HEK293T (cell line): ENCODE results near the gene ABCA3.

Experiments
- CTCF ChIA-PET: fragments of 350-600 bp; formaldehyde crosslinking; extraction: SDS; loops from one replicate; lab custom pipeline; 2021; ENCODE audit warnings: antibody characterized with exemption, inconsistent platforms; lab: Yijun Ruan, JAX
- POLR2A ChIA-PET: fragments of 350-600 bp; formaldehyde crosslinking; extraction: SDS; loops from one replicate; lab custom pipeline; 2020; ENCODE audit warnings: antibody characterized with exemption, inconsistent platforms; lab: Yijun Ruan, JAX
- DNase-seq: peaks from one replicate; pipeline ENCODE4 v3.0.0; 2012; ENCODE audit warnings: mixed read lengths; ENCODE audit errors: extremely low spot score
- ARNT ChIP-seq: fragments of 450-650 bp; IDR thresholded peaks from 2 replicates; pipeline ENCODE4 v1.6.1; 2017; ENCODE audit warnings: mild to moderate bottlenecking
- BHLHE40 ChIP-seq: fragments of 450-650 bp; IDR thresholded peaks from 2 replicates; pipeline ENCODE4 v1.6.1; 2016; ENCODE audit warnings: mild to moderate bottlenecking, moderate library complexity, borderline replicate concordance
- CTBP1 ChIP-seq: fragments of 450-650 bp; IDR thresholded peaks from 2 replicates; pipeline ENCODE4 v1.6.1; 2016; ENCODE audit warnings: borderline replicate concordance
- ELF4 ChIP-seq: fragments of 450-650 bp; IDR thresholded peaks from 2 replicates; pipeline ENCODE4 v1.6.1; 2017; ENCODE audit warnings: antibody characterized with exemption
- FOXA1 ChIP-seq: fragments of 450-650 bp; IDR thresholded peaks from 2 replicates; pipeline ENCODE4 v1.6.1; 2016; ENCODE audit warnings: mild to moderate bottlenecking
- FOXK2 ChIP-seq: fragments of 450-650 bp; IDR thresholded peaks from 2 replicates; pipeline ENCODE4 v1.6.1; 2016; ENCODE audit warnings: mild to moderate bottlenecking
- FOXM1 ChIP-seq: fragments of 450-650 bp; IDR thresholded peaks from 2 replicates; pipeline ENCODE4 v1.6.1; 2017; ENCODE audit warnings: mild to moderate bottlenecking, borderline replicate concordance
- HDGF ChIP-seq: fragments of 450-650 bp; IDR thresholded peaks from 2 replicates; pipeline ENCODE4 v1.6.1; 2017; ENCODE audit warnings: antibody characterized with exemption, borderline replicate concordance
- L3MBTL2 ChIP-seq: fragments of 450-650 bp; conservative IDR thresholded peaks from 2 replicates; pipeline ENCODE4 v1.6.1; 2016; ENCODE audit warnings: mild to moderate bottlenecking
- LEF1 ChIP-seq: fragments of 450-650 bp; IDR thresholded peaks from 2 replicates; pipeline ENCODE4 v1.6.1; 2017; ENCODE audit warnings: mild to moderate bottlenecking, borderline replicate concordance
- NFRKB ChIP-seq: fragments of 450-650 bp; IDR thresholded peaks from 2 replicates; pipeline ENCODE4 v1.6.1; 2016; ENCODE audit warnings: mild to moderate bottlenecking, moderate library complexity
- PKNOX1 ChIP-seq: fragments of 450-650 bp; IDR thresholded peaks from 2 replicates; pipeline ENCODE4 v1.6.1; 2016
- SP1 ChIP-seq: fragments of 450-650 bp; IDR thresholded peaks from 2 replicates; pipeline ENCODE4 v1.6.1; 2017
- SUZ12 ChIP-seq: fragments of 450-650 bp; IDR thresholded peaks from 2 replicates; pipeline ENCODE4 v1.6.1; 2016; ENCODE audit warnings: mild to moderate bottlenecking
- TARDBP ChIP-seq: fragments of 450-650 bp; IDR thresholded peaks from 2 replicates; pipeline ENCODE4 v1.6.1; 2016
- ZNF384 ChIP-seq: fragments of 450-650 bp; IDR thresholded peaks from 2 replicates; pipeline ENCODE4 v1.6.1; 2016

The ABCA3 gene

DNA sequence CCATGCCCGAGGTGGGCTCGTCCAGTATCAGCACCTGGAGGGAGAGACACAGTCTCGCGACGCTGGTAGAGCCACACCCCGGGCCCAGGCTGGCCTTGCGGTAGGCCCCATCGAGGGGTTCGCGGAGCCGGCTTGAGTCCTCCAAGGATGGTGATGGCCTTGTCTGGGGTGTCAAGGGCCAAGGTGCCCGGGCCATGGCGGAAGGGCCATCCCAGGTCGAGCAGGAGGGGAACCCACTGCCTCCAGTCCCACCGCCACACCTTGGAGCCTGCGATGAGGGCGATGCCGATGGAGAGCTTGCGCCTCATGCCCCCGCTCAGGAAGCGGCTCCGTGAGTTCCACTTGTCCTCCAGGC, 43.0 kb downstream of the ABCA3 start:
- POLR2A ChIA-PET, result no interaction called here
- TF ChIP-seq SP1 (no peak), ELF4 (no peak), HDGF (no peak), SUZ12 (no peak), NFRKB (no peak), BHLHE40 (no peak), L3MBTL2 (no peak), PKNOX1 (no peak), FOXA1 (no peak), LEF1 (no peak)
- CTCF ChIA-PET, result no interaction called here

GRCh38 chr16:2296661-2297505, 43.6 kb downstream of the ABCA3 start:
- TF ChIP-seq FOXK2 (no peak), ELF4 (no peak), SP1 (no peak), BHLHE40 (no peak), HDGF (no peak), FOXA1 (no peak), LEF1 (no peak), SUZ12 (no peak), ARNT (no peak), PKNOX1 (no peak), CTBP1 (no peak), FOXM1 (no peak), ZNF384 (no peak)
- peak; percentile 38 for DNase-seq
- CTCF ChIA-PET, result interaction anchor here (0.6 to 0.7 kb wide), 2 partner anchors 33 to 45 kb away, joined by 3 read pairs; partner anchors contain the start of gene ECI1
- POLR2A ChIA-PET, result no interaction called here

More for the DNA sequence above, 43.0 kb downstream of the ABCA3 start:
- DNase-seq, result no peak

DNA sequence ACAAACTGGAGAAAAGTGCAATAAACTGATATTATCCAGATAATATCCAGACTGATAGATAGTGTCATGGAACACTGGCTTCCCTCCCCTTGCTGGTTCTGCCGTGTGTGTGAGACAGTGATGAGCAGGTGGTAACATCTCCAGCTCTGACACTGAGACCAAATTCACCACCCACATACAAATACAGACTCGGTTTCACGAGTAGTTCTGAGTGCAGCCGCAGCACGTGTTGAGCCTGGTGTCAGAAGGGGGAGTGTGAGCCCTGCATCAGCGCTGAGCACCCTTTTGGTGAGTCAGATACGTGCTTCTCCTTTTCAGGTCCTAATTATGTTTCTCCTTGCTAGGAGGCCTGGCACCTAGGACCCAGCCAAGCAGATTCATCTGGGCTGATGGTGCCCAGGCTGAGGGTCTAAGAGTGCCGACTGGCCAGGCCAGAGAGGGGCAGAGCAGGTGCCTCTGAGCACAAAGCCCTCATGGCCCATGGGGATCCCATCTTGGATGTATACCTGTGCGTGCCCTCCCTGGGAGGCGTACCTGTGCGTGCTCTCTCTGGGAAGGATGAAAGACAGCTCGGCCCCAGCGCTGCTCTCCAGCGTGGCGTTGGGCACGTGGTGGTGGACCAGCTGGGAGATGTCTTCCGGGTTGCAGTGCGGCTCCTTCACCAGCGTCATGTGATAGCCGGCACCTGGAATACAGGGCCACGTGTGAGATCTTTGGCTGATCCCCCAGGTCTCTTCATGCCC, 45.3 kb downstream of the ABCA3 start:
- ChIA-PET POLR2A (no interaction called here), CTCF (no interaction called here)
- no peak for TF ChIP-seq NFRKB
- no peak for TF ChIP-seq L3MBTL2
- TF ChIP-seq SUZ12, result no peak
- TF ChIP-seq FOXM1, result no peak
- TF ChIP-seq TARDBP, result no peak
- TF ChIP-seq FOXK2, result no peak
- no peak for TF ChIP-seq ZNF384
- no peak for TF ChIP-seq LEF1
- no peak for TF ChIP-seq ARNT
- DNase-seq, result no peak

DNA sequence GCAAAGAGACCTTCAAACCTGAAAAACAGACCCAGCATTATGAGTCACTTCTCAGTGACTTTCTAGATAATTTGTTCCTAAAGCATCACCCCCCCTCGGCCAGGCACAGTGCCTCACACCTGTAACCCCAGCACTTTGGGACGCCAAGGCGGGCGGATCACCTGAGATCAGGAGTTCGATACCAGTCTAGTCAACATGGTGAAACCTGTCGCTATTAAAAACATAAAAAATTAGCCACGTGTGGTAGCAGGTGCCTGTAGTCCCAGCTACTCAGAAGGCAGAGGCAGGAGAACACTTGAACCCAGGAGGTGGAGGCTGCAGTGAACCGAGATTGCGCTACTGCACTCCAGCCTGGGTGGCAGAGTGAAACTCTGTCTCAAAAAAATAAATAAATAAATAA, 48.3 kb downstream of the ABCA3 start:
- ChIA-PET CTCF (no interaction called here), POLR2A (no interaction called here)
- DNase-seq, result no peak
- TF ChIP-seq TARDBP, result no peak
- no peak for TF ChIP-seq ELF4
- TF ChIP-seq NFRKB, result no peak
- no peak for TF ChIP-seq ARNT

DNA sequence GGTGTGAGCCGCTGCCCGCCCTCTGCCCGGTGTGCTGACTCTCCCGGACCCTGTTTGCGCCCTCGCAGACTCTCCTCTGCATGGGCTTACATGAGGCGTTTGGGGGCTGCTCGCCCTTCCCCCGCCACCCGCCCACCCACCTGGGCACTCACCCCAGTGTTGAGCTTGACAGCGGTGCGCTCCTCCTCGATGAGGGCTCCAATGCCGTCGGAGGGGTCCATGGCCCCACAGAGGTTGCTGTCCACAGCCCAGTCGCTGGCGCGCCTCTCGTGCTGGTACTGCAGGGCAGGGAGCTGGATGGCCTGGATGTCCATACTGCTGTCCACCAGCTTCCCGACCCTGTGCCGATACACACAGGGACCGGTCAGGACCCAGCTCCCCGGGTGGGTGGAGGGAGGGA, 51.2 kb downstream of the ABCA3 start:
- CTCF ChIA-PET, result no interaction called here
- POLR2A ChIA-PET, result interaction anchor here (1.6 to 1.8 kb wide), 2 partner anchors 10 to 21 kb away, joined by 4 to 5 read pairs; no protein-coding TSS in a partner anchor
- no peak for DNase-seq
- TF ChIP-seq SUZ12 (no peak), NFRKB (no peak), FOXK2 (no peak), L3MBTL2 (no peak), FOXA1 (no peak), TARDBP (no peak), CTBP1 (no peak), PKNOX1 (no peak)

GRCh38 chr16:2288726-2289125, 51.8 kb downstream of the ABCA3 start:
- ChIA-PET CTCF (no interaction called here), POLR2A (interaction anchor here (1.6 to 1.8 kb wide), 2 partner anchors 10 to 20 kb away, joined by 4 to 5 read pairs; no protein-coding TSS in a partner anchor)
- TF ChIP-seq CTBP1, result no peak
- TF ChIP-seq L3MBTL2, result no peak
- no peak for TF ChIP-seq FOXK2
- no peak for TF ChIP-seq FOXM1
- TF ChIP-seq FOXA1, result no peak
- TF ChIP-seq ARNT, result no peak
- no peak for TF ChIP-seq SUZ12
- no peak for TF ChIP-seq ELF4
- TF ChIP-seq ZNF384, result no peak
- no peak for TF ChIP-seq TARDBP
- TF ChIP-seq BHLHE40, result no peak
- no peak for TF ChIP-seq PKNOX1
- TF ChIP-seq HDGF, result no peak
- no peak for DNase-seq
